Gastroesophageal sphincter (tissue), 3 donors: ENCODE measurements around the gene DAG1.

Experiments
- CTCF ChIP-seq, 4 experiments: fragments of 200-600 bp in 2 of 4; fragments of 450-650 bp in 2 of 4; sonication (generic) in 1 of 4; IDR thresholded peaks; one replicate each; pipeline ENCODE4 v1.5.1; 2017 to 2019; ENCODE audit warnings: antibody characterized with exemption in 4 of 4, mild to moderate bottlenecking in 2 of 4, moderate library complexity in 2 of 4
- POLR2A ChIP-seq, 2 donors: fragments of 450-650 bp; IDR thresholded peaks; one replicate each; pipeline ENCODE4 v1.6.1; 2017; ENCODE audit warnings: antibody characterized with exemption in 2 of 2, mild to moderate bottlenecking in 2 of 2, moderate library complexity in 1 of 2

GRCh38 chr3:49509028-49509561, 39.0 kb downstream of the DAG1 start:
- TF ChIP-seq CTCF (IDR thresholded peaks at IDR 0.05) (no peak), POLR2A (IDR thresholded peaks at IDR 0.05) (no peak)
